SK-N-SH treated with all-trans-retinoic acid at 6 μM for 48 hours (cell line): Measurements from ENCODE around the gene TNFRSF8.

Experiments used
- ATAC-seq: fragments of 200-7000 bp; cut with Tn5 transposase; 3 replicates; pipeline ENCODE4 v1.9.1; 2020; ENCODE audit warnings: mild to moderate bottlenecking, moderate library complexity
- ARNTL ChIP-seq: fragments of 450-650 bp; formaldehyde crosslinking; IDR thresholded peaks from 2 replicates; pipeline ENCODE4 v1.5.0; 2020; ENCODE audit warnings: low read depth, mild to moderate bottlenecking, moderate library complexity, borderline replicate concordance
- BACH2 ChIP-seq: fragments of 250-450 bp; sonication (Bioruptor Pico); IDR thresholded peaks from 2 replicates; pipeline ENCODE4 v1.9.0; 2021; ENCODE audit warnings: mild to moderate bottlenecking, borderline replicate concordance
- ESRRG ChIP-seq: fragments of 250-450 bp; sonication (Bioruptor Pico); IDR thresholded peaks from 2 replicates; pipeline ENCODE4 v1.6.1; 2021; ENCODE audit warnings: mild to moderate bottlenecking
- ISL1 ChIP-seq: fragments of 250-450 bp; sonication (Bioruptor Pico); IDR thresholded peaks from 2 replicates; pipeline ENCODE4 v2.1.2; 2022; ENCODE audit warnings: mild to moderate bottlenecking, moderate library complexity
- OSR1 ChIP-seq: fragments of 250-450 bp; sonication (Bioruptor Pico); IDR thresholded peaks from 2 replicates; pipeline ENCODE4 v1.8.0; 2022; ENCODE audit warnings: moderate library complexity, mild to moderate bottlenecking, inconsistent platforms
- PPARA ChIP-seq: fragments of 250-450 bp; sonication (Bioruptor Pico); IDR thresholded peaks from 2 replicates; pipeline ENCODE4 v1.5.0; 2020; ENCODE audit warnings: mild to moderate bottlenecking, borderline replicate concordance
- SNAI2 ChIP-seq: fragments of 250-450 bp; sonication (Bioruptor Pico); IDR thresholded peaks from 2 replicates; pipeline ENCODE4 v1.5.0; 2020; ENCODE audit warnings: mild to moderate bottlenecking, moderate library complexity
- TOX ChIP-seq: fragments of 250-450 bp; sonication (Bioruptor Pico); IDR thresholded peaks from 2 replicates; pipeline ENCODE4 v1.8.0; 2021; ENCODE audit warnings: mild to moderate bottlenecking, moderate library complexity, borderline replicate concordance
- ZC3H10 ChIP-seq: fragments of 250-450 bp; sonication (Bioruptor Pico); IDR thresholded peaks from 2 replicates; pipeline ENCODE4 v1.5.1; 2021; ENCODE audit warnings: mild to moderate bottlenecking, moderate library complexity
- ZFP30 ChIP-seq: fragments of 450-650 bp; formaldehyde crosslinking; IDR thresholded peaks from 2 replicates; pipeline ENCODE4 v1.5.0; 2022; ENCODE audit warnings: mild to moderate bottlenecking, moderate library complexity
- ZNF565 ChIP-seq: fragments of 450-650 bp; formaldehyde crosslinking; conservative IDR thresholded peaks from 2 replicates; pipeline ENCODE4 v1.5.0; 2020; ENCODE audit warnings: low read depth, mild to moderate bottlenecking, moderate library complexity
- ZNF8 ChIP-seq: fragments of 450-650 bp; formaldehyde crosslinking; IDR thresholded peaks from 2 replicates; pipeline ENCODE4 v1.5.0; 2020; ENCODE audit warnings: mild to moderate bottlenecking, moderate library complexity
- TF ChIP-seq, protein P1 (sequence below): fragments of 250-450 bp; sonication (Bioruptor Pico); IDR thresholded peaks from 2 replicates; pipeline ENCODE4 v1.5.1; 2021; ENCODE audit warnings: mild to moderate bottlenecking, moderate library complexity
- TF ChIP-seq, protein P2 (sequence below): fragments of 250-450 bp; sonication (Bioruptor Pico); IDR thresholded peaks from 2 replicates; pipeline ENCODE4 v1.5.1; 2020; ENCODE audit warnings: low read depth, mild to moderate bottlenecking, moderate library complexity
- TF ChIP-seq, protein P3 (sequence below): fragments of 250-450 bp; sonication (Bioruptor Pico); IDR thresholded peaks from 2 replicates; pipeline ENCODE4 v1.8.0; 2021; ENCODE audit warnings: low read depth, mild to moderate bottlenecking, moderate library complexity, borderline replicate concordance
- TF ChIP-seq, protein P4 (sequence below): fragments of 250-450 bp; sonication (Bioruptor Pico); IDR thresholded peaks from 2 replicates; pipeline ENCODE4 v1.5.0; 2020; ENCODE audit warnings: mild to moderate bottlenecking, moderate library complexity
- TF ChIP-seq, protein P5 (sequence below): fragments of 250-450 bp; sonication (Bioruptor Pico); IDR thresholded peaks from 2 replicates; pipeline ENCODE4 v1.8.0; 2020; ENCODE audit warnings: mild to moderate bottlenecking, moderate library complexity, borderline replicate concordance

TNFRSF8 gene

DNA sequence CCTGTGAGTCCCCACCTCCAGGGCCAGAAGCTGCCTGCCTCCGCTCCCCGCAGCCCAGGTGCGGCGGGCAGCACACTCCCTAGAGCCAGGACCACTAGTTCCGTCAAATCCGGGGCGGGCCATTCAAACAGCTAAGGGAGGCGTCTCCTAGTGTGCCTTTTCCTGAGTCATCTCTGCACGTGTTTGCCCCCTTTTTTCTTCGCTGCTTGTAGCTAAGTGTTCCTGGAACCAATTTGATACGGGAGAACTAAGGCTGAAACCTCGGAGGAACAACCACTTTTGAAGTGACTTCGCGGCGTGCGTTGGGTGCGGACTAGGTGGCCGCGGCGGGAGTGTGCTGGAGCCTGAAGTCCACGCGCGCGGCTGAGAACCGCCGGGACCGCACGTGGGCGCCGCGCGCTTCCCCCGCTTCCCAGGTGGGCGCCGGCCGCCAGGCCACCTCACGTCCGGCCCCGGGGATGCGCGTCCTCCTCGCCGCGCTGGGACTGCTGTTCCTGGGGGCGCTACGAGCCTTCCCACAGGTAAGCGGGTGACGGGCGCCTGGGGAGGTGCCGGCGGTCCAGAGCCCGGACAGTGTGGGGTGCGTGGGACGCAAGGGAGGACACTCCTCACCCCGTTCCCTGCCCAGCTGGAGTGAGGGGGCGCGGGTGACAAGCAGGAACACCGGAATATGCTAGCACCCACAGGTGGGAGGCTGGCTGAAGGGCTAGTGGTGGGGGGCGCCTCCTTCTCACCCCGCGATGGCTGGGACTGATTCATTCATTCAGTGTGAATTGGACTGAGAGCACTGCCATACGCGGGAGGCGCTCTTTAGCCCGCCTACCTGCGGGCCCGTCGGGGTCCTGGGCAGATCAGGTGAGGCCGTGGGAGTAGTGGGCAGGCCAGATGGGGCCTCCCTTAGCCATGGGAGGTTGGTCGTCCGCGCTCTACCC, at the start of gene TNFRSF8:
Gene TNFRSF8, plus strand, starts transcription at position 163 of the 932 bp plus-strand sequence. Its CDS starts 296 bp downstream, at position 459.
- ATAC-seq: peak; percentile 47
- TF ChIP-seq ZNF565 (CRISPR knock-in tag) (no peak), ZNF8 (CRISPR knock-in tag) (no peak), ZFP30 (no peak), SNAI2 (CRISPR knock-in tag) (no peak), BACH2 (CRISPR knock-in tag) (no peak)

DNA sequence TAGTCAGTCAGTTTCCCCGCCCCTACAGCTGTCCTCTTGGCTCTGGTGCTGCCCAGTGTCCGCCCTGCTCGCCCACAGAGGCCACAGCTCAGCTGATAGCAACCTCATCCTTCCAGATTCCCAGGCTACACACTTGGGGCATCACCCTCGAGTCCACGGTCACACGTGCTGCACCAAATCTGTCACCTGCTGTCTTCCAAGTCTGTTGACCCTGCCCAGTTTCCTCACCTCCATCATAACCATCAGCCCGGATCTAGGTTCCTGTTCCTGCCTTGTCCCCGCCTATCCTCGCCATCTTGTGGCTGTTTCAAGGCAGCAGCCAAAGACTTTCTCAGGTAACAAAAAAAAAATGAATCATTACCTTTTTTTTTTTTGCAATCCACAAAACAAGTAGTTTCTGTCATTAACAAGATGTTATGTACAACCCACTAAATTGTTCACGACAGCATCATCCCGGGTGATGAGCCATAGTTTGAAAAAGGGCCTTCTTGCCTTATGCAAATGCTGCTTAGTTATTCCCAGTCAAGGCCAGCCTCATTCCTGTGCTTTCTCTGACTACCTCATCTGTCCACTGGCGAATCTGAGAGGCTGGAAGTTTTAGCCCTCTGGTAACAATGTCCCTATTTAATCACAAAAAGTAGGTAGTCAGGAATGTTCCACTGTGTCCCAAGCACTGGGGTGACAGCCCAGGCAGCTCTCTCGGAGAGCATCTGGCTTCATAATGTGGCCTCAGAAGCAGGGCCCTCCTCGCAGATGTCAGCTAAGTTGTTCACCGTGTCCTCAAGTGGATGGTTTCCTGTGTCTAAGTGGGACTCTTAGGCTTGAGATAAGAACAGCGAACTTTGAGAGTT, 48.7 kb upstream of the TNFRSF8 start:
- ATAC-seq: no peak; the same call in 2 of the 3 replicates
- TF ChIP-seq PPARA (CRISPR knock-in tag) (no peak), ISL1 (no peak)
- TF ChIP-seq, all 23 proteins: peak for 0

DNA sequence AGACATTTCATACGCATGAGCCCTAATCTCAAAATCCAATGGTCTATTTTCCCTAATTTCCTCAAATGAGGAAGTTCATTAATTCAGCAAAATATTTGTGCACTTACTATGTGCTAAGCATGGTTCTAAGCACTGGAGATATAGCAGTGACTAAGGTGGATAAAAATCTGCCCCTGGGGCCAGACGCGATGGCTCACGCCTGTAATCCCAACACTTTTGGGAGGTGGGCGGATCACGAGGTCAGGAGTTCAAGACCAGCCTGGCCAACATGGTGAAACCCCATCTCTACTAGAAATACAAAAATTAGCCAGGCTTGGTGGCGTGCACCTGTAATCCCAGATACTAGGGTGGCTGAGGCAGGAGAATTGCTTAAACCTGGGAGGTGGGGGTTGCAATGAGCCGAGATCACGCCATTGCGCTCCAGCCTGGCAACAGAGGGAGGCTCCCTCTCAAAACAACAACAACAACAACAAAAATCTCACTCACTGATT, 48.1 kb upstream of the TNFRSF8 start:
- TF ChIP-seq, protein P1, sequence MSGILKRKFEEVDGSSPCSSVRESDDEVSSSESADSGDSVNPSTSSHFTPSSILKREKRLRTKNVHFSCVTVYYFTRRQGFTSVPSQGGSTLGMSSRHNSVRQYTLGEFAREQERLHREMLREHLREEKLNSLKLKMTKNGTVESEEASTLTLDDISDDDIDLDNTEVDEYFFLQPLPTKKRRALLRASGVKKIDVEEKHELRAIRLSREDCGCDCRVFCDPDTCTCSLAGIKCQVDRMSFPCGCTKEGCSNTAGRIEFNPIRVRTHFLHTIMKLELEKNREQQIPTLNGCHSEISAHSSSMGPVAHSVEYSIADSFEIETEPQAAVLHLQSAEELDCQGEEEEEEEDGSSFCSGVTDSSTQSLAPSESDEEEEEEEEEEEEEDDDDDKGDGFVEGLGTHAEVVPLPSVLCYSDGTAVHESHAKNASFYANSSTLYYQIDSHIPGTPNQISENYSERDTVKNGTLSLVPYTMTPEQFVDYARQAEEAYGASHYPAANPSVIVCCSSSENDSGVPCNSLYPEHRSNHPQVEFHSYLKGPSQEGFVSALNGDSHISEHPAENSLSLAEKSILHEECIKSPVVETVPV: no peak
- TF ChIP-seq ESRRG (CRISPR knock-in tag): no peak
- TF ChIP-seq ISL1: no peak
- TF ChIP-seq SNAI2 (CRISPR knock-in tag): no peak
- no peak for TF ChIP-seq OSR1 (CRISPR knock-in tag)
- no peak for TF ChIP-seq ZC3H10 (CRISPR knock-in tag)
- no peak for TF ChIP-seq ARNTL (CRISPR knock-in tag)
- TF ChIP-seq, protein P2, sequence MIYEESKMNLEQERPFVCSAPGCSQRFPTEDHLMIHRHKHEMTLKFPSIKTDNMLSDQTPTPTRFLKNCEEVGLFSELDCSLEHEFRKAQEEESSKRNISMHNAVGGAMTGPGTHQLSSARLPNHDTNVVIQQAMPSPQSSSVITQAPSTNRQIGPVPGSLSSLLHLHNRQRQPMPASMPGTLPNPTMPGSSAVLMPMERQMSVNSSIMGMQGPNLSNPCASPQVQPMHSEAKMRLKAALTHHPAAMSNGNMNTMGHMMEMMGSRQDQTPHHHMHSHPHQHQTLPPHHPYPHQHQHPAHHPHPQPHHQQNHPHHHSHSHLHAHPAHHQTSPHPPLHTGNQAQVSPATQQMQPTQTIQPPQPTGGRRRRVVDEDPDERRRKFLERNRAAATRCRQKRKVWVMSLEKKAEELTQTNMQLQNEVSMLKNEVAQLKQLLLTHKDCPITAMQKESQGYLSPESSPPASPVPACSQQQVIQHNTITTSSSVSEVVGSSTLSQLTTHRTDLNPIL: no peak
- no peak for TF ChIP-seq BACH2 (CRISPR knock-in tag)
- no peak for TF ChIP-seq PPARA (CRISPR knock-in tag)
- TF ChIP-seq, protein P3, sequence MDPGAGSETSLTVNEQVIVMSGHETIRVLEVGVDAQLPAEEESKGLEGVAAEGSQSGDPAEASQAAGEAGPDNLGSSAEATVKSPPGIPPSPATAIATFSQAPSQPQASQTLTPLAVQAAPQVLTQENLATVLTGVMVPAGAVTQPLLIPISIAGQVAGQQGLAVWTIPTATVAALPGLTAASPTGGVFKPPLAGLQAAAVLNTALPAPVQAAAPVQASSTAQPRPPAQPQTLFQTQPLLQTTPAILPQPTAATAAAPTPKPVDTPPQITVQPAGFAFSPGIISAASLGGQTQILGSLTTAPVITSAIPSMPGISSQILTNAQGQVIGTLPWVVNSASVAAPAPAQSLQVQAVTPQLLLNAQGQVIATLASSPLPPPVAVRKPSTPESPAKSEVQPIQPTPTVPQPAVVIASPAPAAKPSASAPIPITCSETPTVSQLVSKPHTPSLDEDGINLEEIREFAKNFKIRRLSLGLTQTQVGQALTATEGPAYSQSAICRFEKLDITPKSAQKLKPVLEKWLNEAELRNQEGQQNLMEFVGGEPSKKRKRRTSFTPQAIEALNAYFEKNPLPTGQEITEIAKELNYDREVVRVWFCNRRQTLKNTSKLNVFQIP (CRISPR knock-in tag): no peak
- TF ChIP-seq TOX: no peak
- TF ChIP-seq, protein P4, sequence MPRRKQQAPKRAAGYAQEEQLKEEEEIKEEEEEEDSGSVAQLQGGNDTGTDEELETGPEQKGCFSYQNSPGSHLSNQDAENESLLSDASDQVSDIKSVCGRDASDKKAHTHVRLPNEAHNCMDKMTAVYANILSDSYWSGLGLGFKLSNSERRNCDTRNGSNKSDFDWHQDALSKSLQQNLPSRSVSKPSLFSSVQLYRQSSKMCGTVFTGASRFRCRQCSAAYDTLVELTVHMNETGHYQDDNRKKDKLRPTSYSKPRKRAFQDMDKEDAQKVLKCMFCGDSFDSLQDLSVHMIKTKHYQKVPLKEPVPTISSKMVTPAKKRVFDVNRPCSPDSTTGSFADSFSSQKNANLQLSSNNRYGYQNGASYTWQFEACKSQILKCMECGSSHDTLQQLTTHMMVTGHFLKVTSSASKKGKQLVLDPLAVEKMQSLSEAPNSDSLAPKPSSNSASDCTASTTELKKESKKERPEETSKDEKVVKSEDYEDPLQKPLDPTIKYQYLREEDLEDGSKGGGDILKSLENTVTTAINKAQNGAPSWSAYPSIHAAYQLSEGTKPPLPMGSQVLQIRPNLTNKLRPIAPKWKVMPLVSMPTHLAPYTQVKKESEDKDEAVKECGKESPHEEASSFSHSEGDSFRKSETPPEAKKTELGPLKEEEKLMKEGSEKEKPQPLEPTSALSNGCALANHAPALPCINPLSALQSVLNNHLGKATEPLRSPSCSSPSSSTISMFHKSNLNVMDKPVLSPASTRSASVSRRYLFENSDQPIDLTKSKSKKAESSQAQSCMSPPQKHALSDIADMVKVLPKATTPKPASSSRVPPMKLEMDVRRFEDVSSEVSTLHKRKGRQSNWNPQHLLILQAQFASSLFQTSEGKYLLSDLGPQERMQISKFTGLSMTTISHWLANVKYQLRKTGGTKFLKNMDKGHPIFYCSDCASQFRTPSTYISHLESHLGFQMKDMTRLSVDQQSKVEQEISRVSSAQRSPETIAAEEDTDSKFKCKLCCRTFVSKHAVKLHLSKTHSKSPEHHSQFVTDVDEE (CRISPR knock-in tag): no peak
- TF ChIP-seq, protein P5, sequence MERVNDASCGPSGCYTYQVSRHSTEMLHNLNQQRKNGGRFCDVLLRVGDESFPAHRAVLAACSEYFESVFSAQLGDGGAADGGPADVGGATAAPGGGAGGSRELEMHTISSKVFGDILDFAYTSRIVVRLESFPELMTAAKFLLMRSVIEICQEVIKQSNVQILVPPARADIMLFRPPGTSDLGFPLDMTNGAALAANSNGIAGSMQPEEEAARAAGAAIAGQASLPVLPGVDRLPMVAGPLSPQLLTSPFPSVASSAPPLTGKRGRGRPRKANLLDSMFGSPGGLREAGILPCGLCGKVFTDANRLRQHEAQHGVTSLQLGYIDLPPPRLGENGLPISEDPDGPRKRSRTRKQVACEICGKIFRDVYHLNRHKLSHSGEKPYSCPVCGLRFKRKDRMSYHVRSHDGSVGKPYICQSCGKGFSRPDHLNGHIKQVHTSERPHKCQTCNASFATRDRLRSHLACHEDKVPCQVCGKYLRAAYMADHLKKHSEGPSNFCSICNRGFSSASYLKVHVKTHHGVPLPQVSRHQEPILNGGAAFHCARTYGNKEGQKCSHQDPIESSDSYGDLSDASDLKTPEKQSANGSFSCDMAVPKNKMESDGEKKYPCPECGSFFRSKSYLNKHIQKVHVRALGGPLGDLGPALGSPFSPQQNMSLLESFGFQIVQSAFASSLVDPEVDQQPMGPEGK: no peak
- ATAC-seq: no peak
